Neuronal stem cell (in vitro differentiated cells): ENCODE results near the gene FOXG1. TPM values are rescaled to one million over a fixed set of nuclear protein-coding genes. Genes with fewer than 3 reads are reported as not detected.

Source experiments
- DNase-seq: peaks from one replicate; pipeline ENCODE4 v3.0.0-alpha.2; 2013; ENCODE audit warnings: low spot score
- H2AFZ ChIP-seq: one replicate; pipeline ENCODE4 v1.6.1; 2013; ENCODE audit warnings: mild to moderate bottlenecking, low read length, inconsistent platforms
- H2AK5ac ChIP-seq: 2 replicates; pipeline ENCODE4 v1.6.1; 2013; ENCODE audit warnings: low read depth, mild to moderate bottlenecking, inconsistent platforms, low read length, moderate library complexity, mixed read lengths
- H2BK120ac ChIP-seq: 2 replicates; pipeline ENCODE4 v1.6.1; 2013; ENCODE audit warnings: low read depth, mild to moderate bottlenecking, inconsistent platforms, low read length, moderate library complexity, mixed read lengths
- H2BK12ac ChIP-seq: one replicate; pipeline ENCODE4 v1.6.1; 2013; ENCODE audit warnings: low read length, inconsistent platforms
- H2BK15ac ChIP-seq: 2 replicates; pipeline ENCODE4 v1.6.1; 2013; ENCODE audit warnings: mild to moderate bottlenecking, low read length, inconsistent platforms, mixed read lengths
- H2BK5ac ChIP-seq: one replicate; pipeline ENCODE4 v1.6.1; 2013; ENCODE audit warnings: inconsistent platforms, mild to moderate bottlenecking, low read length, moderate library complexity
- H3K14ac ChIP-seq: one replicate; pipeline ENCODE4 v1.6.1; 2013; ENCODE audit warnings: low read length, inconsistent platforms
- H3K18ac ChIP-seq: 2 replicates; pipeline ENCODE4 v1.6.1; 2013; ENCODE audit warnings: low read length, inconsistent platforms
- H3K23ac ChIP-seq: 2 replicates; pipeline ENCODE4 v1.6.1; 2013; ENCODE audit warnings: low read depth, mild to moderate bottlenecking, mixed read lengths, low read length, inconsistent platforms; ENCODE audit not compliant: poor library complexity
- H3K27ac ChIP-seq: replicated peaks from 3 replicates; pipeline ENCODE4 v1.5.1; 2013; ENCODE audit warnings: low read length, inconsistent platforms
- H3K27me3 ChIP-seq, 3 experiments: 2 replicates each; pipeline ENCODE4 v1.6.1; 2013; ENCODE audit warnings: low read length in 3 of 3, mild to moderate bottlenecking in 2 of 3, inconsistent platforms in 1 of 3, low read depth in 1 of 3, mixed read lengths in 1 of 3, moderate library complexity in 1 of 3; ENCODE audit not compliant: control insufficient read depth in 3 of 3, insufficient read depth in 3 of 3
- H3K36me3 ChIP-seq, 2 donors: replicated peaks in 1 of 2; 2 replicates each; pipeline ENCODE4 v1.6.1; 2013; ENCODE audit warnings: low read length in 2 of 2; ENCODE audit not compliant: control insufficient read depth in 2 of 2, insufficient read depth in 2 of 2
- H3K4ac ChIP-seq: 2 replicates; pipeline ENCODE4 v1.6.1; 2013; ENCODE audit warnings: inconsistent platforms, mild to moderate bottlenecking, low read length, moderate library complexity
- H3K4me1 ChIP-seq, 2 donors: 1 replicate in 1 of 2; 2 replicates in 1 of 2; pipeline ENCODE4 v1.6.1; 2013; ENCODE audit warnings: low read length in 2 of 2, low read depth in 1 of 2; ENCODE audit not compliant: control insufficient read depth in 2 of 2, insufficient read depth in 1 of 2
- H3K4me2 ChIP-seq: one replicate; pipeline ENCODE4 v1.6.1; 2013; ENCODE audit warnings: mild to moderate bottlenecking, low read length, inconsistent platforms; ENCODE audit not compliant: insufficient read depth, poor library complexity, severe bottlenecking
- H3K4me3 ChIP-seq, 2 donors: 2 replicates each; pipeline ENCODE4 v1.5.1; 2013; ENCODE audit warnings: low read length in 2 of 2, mild to moderate bottlenecking in 2 of 2, inconsistent platforms in 1 of 2, moderate library complexity in 1 of 2
- H3K79me1 ChIP-seq: one replicate; pipeline ENCODE4 v1.6.1; 2013; ENCODE audit warnings: low read depth, mild to moderate bottlenecking, inconsistent platforms, low read length, moderate library complexity
- H3K9ac ChIP-seq: one replicate; pipeline ENCODE4 v1.6.1; 2013; ENCODE audit warnings: mild to moderate bottlenecking, low read depth, low read length, inconsistent platforms; ENCODE audit not compliant: poor library complexity
- H3K9me3 ChIP-seq, 2 donors: replicated peaks in 1 of 2; 2 replicates each; pipeline versions ENCODE3 to v1.6.1; 2013; ENCODE audit warnings: low read length in 2 of 2, mild to moderate bottlenecking in 2 of 2, inconsistent platforms in 1 of 2, low read depth in 1 of 2, mixed read lengths in 1 of 2, moderate library complexity in 1 of 2; ENCODE audit not compliant: control insufficient read depth in 2 of 2, insufficient read depth in 1 of 2
- H4K8ac ChIP-seq: one replicate; pipeline ENCODE4 v1.6.1; 2013; ENCODE audit warnings: low read depth, mild to moderate bottlenecking, inconsistent platforms, low read length, moderate library complexity
- H4K91ac ChIP-seq: one replicate; pipeline ENCODE4 v1.6.1; 2013; ENCODE audit warnings: low read length, low read depth, mild to moderate bottlenecking, inconsistent platforms; ENCODE audit not compliant: poor library complexity
- WGBS, 2 donors: extraction: QIAGEN DNeasy Blood & Tissue Kit; methylation state at CpG; one replicate each; pipeline ENCODE4 v1.1.7; 2013; ENCODE audit warnings: missing lambda C conversion rate in 2 of 2, mixed read lengths in 1 of 2; ENCODE audit not compliant: insufficient read length in 2 of 2, insufficient replicate concordance in 1 of 2; ENCODE audit errors: extremely low coverage in 2 of 2; 5-methylcytosine and 5-hydroxymethylcytosine counted together
- polyA plus RNA-seq, 2 experiments: library from polyadenylated mRNA; stranded (reverse); fragments of 200-250 nt; gene quantifications; one replicate each; pipeline ENCODE4 v1.2.3, GENCODE V29; 2013

Gene FOXG1
- 189 TPM for polyA plus RNA-seq (2013, experiment 1 of 2)
- 187 TPM for polyA plus RNA-seq (2013, experiment 2 of 2)

GRCh38 chr14:28766469-28766955 lies at the start of gene FOXG1:
TSS of gene FOXG1 (plus strand) at chr14:28766787. CDS start at chr14:28767280, 493 bp downstream.
- Histone ChIP-seq H3K27me3 (peaks cover 0 to 84% (median 12%) of the 10 kb centered on the region in 3 experiments), H3K27ac (peak within 1 kb of the TSS; percentile 99), H3K36me3 (peaks cover 0 to 12% of the 10 kb centered on the region in 2 donors)

GRCh38 chr14:28719130-28719529 lies 47.5 kb upstream of the FOXG1 start:
- no peak overlapping the region for H2BK120ac ChIP-seq
- H3K9ac ChIP-seq: no peak overlapping the region
- no peak for DNase-seq
- H2AFZ ChIP-seq: no peak overlapping the region
- no peaks in the 10 kb centered on the region for H3K36me3 ChIP-seq
- H2BK5ac ChIP-seq: no peak overlapping the region
- H3K79me1 ChIP-seq: no peaks in the 10 kb centered on the region
- no peak overlapping the region for H3K4me3 ChIP-seq
- H2AK5ac ChIP-seq: no peak overlapping the region
- H3K23ac ChIP-seq: no peak overlapping the region
- H3K18ac ChIP-seq: no peak overlapping the region
- H4K8ac ChIP-seq: no peak overlapping the region
- no peak overlapping the region for H3K4ac ChIP-seq
- H2BK15ac ChIP-seq: no peak overlapping the region
- no peak overlapping the region for H4K91ac ChIP-seq
- H3K9me3 ChIP-seq: peaks cover 0 to 2% of the 10 kb centered on the region in 2 donors
- no peak overlapping the region for H2BK12ac ChIP-seq
- H3K27me3 ChIP-seq: no peaks in the 10 kb centered on the region
- H3K4me2 ChIP-seq: no peak overlapping the region
- no peak overlapping the region for H3K14ac ChIP-seq
- H3K4me1 ChIP-seq: no peaks in the 10 kb centered on the region
- no peak overlapping the region for H3K27ac ChIP-seq
- no CpG with 5 or more reads among the region's 5 CpGs for WGBS, 2 donors

More at GRCh38 chr14:28766469-28766955, at the start of gene FOXG1:
- DNase-seq: peak; percentile 92
- Histone ChIP-seq H2BK5ac (peak within 1 kb of the TSS; percentile 98), H2AFZ (peak within 1 kb of the TSS; percentile 80), H3K9ac (peak within 1 kb of the TSS; percentile 100), H4K91ac (no peak within 1 kb of the TSS), H3K79me1 (peaks cover 7% of the 10 kb centered on the region), H2BK120ac (no peak within 1 kb of the TSS), H3K4me2 (peak within 1 kb of the TSS; percentile 34), H2BK15ac (no peak within 1 kb of the TSS), H3K23ac (no peak within 1 kb of the TSS), H3K4me1 (peaks cover 0 to 9% of the 10 kb centered on the region in 2 donors), H3K9me3 (peaks cover 0 to 6% of the 10 kb centered on the region in 2 donors), H3K4ac (no peak within 1 kb of the TSS), H2BK12ac (no peak within 1 kb of the TSS), H3K14ac (peak within 1 kb of the TSS; percentile 99), H4K8ac (peak within 1 kb of the TSS; percentile 65), H3K4me3 (peak within 1 kb of the TSS; percentile 33 to 99), H2AK5ac (peak within 1 kb of the TSS; percentile 63), H3K18ac (peak within 1 kb of the TSS; percentile 99)
- no CpG with 5 or more reads among the region's 58 CpGs for WGBS, 2 donors

- Histone ChIP-seq H2BK12ac (no peak overlapping the region), H3K4ac (no peak overlapping the region), H2AK5ac (no peak overlapping the region), H2BK15ac (no peak overlapping the region), H3K9ac (no peak overlapping the region), H3K27ac (no peak overlapping the region), H3K18ac (no peak overlapping the region), H3K14ac (no peak overlapping the region), H3K4me1 (no peaks in the 10 kb centered on the region), H4K8ac (no peak overlapping the region), H3K23ac (no peak overlapping the region), H3K9me3 (peaks cover 0 to 2% of the 10 kb centered on the region in 2 donors), H2AFZ (no peak overlapping the region), H2BK5ac (no peak overlapping the region), H3K4me3 (no peak overlapping the region), H3K4me2 (no peak overlapping the region), H2BK120ac (no peak overlapping the region), H3K36me3 (no peaks in the 10 kb centered on the region), H3K79me1 (no peaks in the 10 kb centered on the region), H4K91ac (no peak overlapping the region), H3K27me3 (no peaks in the 10 kb centered on the region)
- DNase-seq: no peak
- no CpG with 5 or more reads among the region's 2 CpGs for WGBS, 2 donors
Measured at GRCh38 chr14:28731358-28731757, 35.2 kb upstream of the FOXG1 start.

GRCh38 chr14:28742171-28742846 lies 24.3 kb upstream of the FOXG1 start:
- Histone ChIP-seq H3K27me3 (no peaks in the 10 kb centered on the region), H3K23ac (no peak overlapping the region), H2BK12ac (no peak overlapping the region), H3K14ac (no peak overlapping the region), H3K4me1 (no peaks in the 10 kb centered on the region), H4K8ac (no peak overlapping the region), H3K9me3 (no peaks in the 10 kb centered on the region), H4K91ac (no peak overlapping the region), H2BK120ac (no peak overlapping the region), H3K18ac (no peak overlapping the region), H2AK5ac (no peak overlapping the region), H3K4ac (no peak overlapping the region), H2BK15ac (no peak overlapping the region), H3K4me2 (no peak overlapping the region), H3K36me3 (no peaks in the 10 kb centered on the region), H3K27ac (no peak overlapping the region), H2AFZ (no peak overlapping the region), H3K9ac (no peak overlapping the region), H3K79me1 (no peaks in the 10 kb centered on the region), H2BK5ac (no peak overlapping the region), H3K4me3 (no peak overlapping the region)
- DNase-seq: no peak
- WGBS, 2 donors: 100% methylated on average over 1 of the region's 3 CpGs; no CpG with 5 or more reads in 1 of the 2 donors
